HG03565 (cell line): Measurements from ENCODE around the gene DOK4.
"Not testable (repeated sequence)": the region's sequence is repeated elsewhere in the genome, so short reads cannot be mapped to it uniquely, and the experiment has no call there.

Source experiments
- ATAC-seq: cut with Tn5 transposase; IDR thresholded peaks from one replicate; pipeline ENCODE4 v1.9.1; 2021; ENCODE audit warnings: mild to moderate bottlenecking, moderate library complexity; ENCODE audit not compliant: unreplicated experiment

Gene DOK4

DNA sequence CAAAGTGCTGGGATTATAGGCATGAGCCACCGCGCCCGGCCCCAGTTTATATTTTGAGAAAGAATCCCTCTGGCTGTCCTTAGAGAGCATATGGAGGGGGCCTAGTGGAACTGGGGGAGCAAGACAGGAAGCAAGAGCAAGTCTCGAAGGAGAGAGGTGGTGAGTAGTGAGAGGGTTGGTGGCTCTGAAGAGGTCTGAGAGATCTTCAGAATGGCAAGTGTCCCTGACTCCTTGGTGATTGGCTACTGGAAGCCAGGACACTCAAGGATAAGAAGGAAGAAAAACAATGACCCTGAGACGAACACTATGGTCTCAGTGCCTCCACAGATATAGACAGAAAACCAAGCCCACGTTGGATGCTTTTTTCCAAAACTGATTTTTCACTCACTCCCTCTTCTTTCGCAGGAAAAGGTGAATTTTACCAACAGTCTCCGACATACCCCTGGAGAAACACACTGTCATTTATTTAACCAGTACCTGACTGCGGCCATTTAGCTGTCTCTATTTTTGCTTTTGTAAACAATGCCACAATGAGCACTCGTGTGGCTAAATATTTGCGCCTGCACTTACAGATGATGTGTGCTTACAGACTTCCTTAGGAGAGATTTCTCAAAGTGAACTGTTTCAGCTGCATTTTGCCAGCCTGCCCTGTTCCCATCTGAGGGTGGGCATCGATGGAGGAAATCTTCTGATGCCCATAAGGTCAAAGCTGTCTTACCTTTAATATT lies 15.9 kb upstream of the DOK4 start:
- ATAC-seq = no peak

DNA sequence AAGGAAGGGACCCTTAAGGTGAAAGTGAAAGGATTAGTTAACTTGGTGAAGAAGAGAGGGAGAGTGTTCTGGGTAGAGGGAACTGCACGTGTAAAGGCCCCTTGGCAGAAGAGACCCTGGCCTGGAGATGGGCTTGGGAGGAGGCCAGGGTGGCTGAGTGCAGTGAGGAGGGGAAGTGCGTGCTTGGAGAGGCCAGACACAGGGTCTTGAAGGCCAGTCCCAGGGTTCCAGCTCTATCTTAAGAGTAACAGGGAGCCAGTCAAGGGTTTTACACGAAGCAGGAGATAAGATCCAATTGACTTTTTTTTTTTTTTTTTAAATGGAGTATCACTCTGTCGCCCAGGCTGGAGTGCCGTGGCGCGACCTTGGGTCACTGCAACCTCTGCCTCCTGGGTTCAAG lies 15.2 kb upstream of the DOK4 start:
- ATAC-seq = no peak

DNA sequence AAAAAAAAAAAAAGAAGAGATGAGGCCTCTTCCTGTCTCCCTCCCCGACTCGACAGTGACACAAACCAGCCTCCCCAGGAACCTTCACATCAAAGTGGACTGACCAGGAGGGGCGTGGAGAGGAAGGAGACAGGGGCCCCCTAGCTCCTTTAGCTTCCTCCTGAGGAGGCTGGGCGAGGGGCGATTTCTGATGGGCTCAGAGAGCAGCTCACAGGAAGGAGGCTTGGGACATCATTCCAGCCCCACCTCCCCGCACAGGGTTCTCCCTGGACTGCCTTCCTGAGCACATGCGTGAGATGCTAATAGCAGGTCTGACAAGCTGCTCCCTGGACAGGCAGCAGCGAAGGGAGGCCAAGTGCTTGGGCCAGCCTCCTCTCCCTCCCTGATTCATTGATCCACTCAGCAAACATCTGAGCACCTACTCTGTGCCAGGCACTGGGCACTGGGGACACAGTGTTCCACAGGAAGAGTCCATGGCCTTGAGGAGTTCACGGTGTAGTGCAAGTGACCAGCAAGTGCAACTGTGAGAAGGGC lies 14.4 kb upstream of the DOK4 start:
- no peak for ATAC-seq

DNA sequence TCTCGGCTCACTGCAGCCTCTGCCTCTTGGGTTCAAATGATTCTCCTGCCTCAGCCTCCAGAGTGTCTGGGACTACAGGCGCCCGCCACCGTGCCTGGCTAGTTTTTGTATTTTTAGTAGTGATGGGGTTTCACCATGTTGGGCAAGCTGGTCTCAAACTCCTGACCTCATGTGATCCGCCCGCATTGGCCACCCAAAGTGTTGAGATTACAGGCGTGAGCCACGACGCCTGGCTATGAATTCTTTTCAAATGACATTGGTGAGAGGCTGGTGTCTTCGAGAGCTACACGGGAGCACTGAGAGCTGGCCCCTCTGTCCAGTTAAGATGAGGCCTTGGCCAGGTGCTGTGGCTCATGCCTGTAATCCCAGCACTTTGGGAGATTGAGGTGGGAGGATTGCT lies 13.6 kb upstream of the DOK4 start:
- ATAC-seq = not testable (repeated sequence)

DNA sequence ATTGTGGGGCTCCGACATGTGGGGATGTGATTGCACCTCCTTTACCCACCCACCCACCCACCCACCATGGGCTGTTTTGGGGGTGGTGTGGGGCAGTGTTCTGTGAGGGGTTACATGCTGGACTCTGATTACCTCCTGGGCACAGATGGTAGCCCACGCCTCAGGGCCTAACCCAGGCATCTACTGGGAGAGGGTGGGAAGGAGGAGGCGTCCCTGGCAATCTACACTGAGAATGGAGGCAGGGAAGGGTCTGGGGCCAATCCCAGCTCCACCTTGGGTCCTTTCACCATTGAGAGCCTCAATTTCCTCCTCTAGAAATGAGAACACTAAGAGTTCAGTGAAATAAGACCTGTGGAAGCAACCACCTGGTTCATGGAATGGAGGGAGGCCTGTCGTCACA lies 11.7 kb upstream of the DOK4 start:
- ATAC-seq = no peak

DNA sequence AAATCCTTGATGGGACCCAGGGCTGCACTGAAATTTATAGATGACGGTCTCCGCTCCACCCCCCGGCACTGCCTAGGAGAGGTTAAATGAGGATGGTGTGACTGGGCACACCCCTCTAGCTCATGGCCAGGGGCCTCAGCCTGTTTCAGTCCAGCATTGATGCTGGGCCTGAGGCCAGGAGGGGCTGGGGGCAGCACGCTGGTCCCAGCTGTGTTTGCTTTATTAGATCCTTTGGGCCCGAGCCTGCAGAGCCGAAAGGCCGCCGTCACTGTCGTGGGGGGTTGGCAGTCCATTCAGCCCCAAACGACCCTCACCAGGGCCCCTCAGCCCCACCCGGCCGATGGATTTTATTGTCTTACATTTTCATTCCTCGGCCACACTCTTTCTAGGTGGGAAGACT lies 10.8 kb upstream of the DOK4 start:
- ATAC-seq = no peak

DNA sequence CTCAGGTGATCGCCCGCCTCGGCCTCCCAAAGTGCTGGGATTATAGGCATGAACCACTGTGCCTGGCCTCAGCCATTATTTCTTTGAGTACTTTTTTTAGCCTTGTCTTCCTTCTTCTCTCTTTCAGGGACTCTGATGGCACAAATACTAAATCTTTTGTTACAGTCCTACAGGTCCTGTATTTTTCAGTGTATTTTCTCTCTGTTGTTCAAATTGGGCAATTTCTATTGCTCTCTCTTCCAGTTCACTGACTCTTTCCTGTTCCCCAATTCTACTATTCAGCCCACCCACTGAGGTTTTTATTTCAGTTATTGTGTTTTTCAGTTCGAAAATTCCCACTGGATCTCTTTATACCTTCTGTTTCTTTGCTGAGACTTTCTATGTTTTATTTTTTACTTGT lies 7.5 kb upstream of the DOK4 start:
- no peak for ATAC-seq

DNA sequence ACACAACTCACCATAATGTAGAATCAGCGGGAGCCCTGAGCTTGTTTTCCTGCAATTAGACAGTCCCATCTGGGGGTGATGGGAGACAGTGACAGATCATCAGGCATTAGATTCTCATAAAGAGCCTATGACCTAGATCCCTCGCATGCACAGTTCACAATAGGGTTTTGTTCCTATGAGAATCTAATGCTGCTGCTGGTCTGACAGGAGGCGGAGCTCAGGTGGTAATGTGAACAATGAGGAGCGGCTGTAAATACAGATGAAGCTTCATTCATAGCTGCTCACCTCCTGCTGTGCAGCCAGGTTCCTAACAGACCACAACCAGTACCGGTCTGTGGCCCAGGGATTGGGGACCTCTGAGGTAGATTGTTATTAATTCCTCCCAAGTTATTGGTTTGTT lies 2.9 kb upstream of the DOK4 start:
- no peak for ATAC-seq

DNA sequence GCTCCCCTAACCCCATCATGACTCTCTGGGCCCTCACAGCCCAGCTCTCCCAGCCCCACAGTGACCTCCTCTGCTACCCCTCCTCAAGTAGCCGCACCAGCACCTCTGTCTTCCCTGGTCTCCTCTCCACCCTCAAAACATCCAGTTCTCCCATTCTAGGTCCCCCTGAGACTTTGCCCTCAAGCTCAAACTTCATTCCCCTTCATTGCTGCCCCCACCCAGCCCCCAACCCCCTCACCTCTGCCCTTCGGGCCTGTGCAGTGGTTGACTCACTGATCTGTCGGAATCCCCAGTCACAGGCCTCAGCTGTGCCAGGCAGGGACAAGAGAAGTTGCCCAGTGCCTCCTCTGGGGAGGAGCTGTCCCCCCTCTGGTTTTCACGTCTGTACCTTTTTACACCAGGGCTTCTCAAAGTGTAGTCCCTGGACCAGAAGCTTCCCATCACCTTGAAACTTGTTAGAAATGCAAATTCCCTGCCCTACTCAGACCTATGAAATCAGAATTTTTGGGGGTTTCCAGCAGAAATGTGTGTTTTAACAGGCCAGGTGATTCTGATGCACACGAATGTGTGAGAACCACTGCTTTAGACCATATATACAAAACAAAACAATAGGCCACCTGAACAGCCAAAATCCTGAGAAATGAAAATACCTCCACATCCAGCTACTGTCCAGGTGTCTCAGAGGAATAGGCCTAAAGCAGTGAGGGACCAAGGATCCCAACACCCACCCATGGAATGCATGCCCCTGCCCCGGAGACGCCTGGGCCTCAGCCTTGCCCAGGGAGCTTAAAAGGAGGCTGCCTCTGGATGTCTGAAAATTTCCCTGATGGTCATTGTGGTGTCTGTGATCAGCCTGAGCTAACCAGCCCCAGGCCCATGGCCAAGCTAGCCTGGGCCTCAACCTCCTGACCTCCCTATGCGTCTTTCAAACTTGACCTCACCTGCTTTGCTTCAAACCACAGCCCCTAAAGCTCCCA lies 853 bp upstream of the DOK4 start:
- ATAC-seq = no peak

DNA sequence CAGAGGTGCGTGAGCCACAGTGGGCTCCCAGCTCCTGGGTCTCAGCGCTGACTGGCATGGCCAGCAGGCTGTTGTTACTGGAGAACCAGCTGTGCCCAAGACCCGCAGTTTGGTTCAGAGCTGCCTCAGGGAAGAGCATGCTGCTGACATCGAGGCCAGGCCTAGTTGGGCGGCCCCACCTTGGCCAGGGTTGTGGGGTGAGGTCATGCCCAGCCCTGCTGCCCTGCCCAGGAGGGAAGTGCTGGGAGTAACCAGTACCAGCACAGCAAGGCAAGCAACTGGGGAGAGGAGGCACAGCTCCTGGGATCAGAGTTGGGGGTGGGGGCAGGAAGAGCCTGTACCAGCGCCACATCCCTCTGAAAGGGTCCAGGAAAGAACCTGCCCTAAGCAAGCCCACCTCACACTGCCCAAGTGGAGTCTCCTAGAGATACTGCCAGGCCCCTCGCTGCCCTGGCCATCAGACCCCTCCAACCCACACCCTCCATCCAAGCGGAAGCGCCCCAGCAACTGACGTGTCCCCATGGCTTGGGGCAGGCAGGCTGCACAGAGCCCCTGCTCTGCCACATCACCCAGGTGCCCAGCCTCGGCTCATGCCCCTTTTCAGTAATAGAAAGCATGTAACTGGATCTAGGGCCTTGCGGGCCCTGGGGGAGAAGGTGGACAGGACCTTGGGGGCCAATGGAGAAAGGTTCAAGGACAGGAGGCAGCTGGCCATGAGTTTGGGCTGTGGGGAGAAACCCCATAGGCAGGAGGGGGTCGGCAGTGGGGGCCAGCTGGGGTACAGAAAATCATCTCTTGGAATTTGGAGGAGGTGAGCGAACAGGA lies 990 bp downstream of the DOK4 start:
- no peak for ATAC-seq

DNA sequence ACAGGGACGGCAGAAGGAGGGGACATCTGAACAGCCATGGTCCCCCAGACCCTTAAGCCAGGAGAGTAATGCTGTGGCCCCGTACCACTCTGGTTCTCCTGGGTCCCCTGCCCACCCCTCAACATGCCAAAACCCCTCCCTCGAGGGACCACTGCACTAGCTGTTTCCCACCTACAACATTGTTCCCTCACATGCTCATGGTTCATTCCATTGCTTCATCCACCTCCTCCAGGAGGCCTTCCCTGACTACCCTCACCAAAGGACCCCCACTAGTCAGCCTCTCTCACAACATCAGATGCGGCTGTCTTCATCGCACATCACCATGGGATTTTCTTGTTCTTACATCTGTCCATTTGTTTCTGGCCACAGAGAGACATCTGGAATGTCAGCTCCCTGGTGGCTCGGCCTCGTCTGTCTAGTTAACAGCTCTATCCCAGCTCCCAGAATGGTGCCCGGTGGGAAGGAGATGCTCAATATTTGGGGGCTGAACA lies 1.7 kb downstream of the DOK4 start:
- no peak for ATAC-seq

DNA sequence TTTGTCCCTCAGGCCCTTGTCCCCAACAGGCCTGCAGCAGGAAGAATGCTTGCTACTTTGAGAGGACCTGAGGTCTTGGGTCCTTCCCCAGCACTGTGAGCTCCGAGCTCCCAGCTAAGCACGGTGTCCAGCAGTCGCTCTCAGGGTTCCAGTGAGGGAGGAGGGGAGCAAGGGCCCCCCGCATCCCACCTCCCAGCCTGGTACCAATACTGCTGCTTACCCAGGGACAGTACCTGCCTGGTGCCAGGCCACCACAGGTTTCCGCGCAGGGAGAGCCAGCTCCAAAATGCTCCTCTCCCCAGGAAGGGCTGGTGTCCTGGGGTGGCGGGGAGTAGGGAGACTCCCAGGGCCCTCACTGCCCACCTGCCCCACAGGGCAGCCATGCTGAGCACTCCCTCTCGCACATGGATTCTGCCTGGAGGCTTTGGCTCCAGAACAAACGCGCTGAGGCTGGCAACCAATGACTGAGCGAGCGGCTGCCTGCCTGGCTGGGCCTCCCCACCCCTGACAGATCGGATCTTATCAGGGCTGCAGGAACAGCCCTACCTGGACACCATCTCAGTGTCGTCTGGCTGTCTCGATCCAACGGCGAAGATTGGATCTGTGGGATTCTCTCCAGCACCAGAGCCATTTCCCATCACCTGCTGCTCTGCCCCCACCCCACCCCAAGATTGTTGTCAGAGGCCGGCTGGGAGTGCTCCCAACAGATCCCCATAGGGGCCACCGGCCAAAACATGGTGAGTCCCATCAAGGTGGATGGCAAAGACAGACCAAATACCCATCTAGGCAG lies 2.4 kb downstream of the DOK4 start:
- no peak for ATAC-seq

DNA sequence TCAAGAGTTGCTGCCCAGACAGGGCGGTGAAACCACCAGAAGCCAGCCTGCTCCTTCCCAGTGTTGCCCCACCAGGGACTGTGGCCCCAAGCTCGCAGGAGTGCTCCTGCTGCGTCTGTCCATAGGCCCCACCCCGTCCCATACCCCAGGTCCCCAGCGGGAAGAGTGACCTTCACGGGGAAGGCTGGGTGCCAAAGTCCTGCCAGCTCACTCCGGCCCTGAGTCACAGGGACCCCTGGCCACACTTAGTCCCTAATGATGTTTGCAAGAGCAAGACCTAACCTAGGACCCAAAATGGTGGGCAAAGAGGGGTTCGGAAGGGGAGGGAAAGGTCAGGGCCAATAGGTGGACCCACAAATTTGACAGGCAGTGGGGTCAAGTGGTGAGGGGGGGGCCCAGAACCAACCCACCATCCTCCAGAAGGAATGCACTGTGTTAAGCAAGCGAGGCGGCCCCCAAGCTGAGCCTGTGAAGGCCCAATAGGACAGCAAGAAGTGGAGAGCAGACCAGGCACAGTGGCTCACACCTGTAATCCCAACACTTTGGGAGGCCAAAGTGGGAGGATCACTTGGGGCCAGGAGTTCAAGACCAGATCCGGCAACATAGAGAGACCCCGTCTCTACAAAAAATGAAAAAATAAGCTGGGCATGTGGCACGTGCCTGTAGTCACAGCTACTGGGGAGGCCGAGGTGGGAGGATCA lies 3.3 kb downstream of the DOK4 start:
- ATAC-seq = no peak

DNA sequence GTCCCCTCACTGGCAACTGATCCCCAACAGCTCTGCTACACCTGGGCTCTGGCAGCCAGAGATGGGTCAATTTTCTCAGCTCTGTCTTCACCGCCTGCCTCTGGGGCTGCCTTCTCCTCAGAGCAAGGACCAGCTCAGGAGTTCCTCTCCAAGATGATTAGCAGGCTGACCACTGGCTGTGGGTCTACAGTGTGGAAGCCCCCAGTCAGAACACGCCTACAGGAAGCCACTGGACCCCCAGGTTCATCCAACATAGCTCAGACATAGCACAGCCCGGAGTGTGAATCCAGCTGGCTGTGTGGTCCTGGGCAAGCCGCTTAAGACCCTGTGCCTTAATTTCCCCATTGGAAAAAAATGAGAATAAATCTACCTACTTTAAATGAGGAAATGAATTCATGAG lies 4.9 kb downstream of the DOK4 start:
- no peak for ATAC-seq

DNA sequence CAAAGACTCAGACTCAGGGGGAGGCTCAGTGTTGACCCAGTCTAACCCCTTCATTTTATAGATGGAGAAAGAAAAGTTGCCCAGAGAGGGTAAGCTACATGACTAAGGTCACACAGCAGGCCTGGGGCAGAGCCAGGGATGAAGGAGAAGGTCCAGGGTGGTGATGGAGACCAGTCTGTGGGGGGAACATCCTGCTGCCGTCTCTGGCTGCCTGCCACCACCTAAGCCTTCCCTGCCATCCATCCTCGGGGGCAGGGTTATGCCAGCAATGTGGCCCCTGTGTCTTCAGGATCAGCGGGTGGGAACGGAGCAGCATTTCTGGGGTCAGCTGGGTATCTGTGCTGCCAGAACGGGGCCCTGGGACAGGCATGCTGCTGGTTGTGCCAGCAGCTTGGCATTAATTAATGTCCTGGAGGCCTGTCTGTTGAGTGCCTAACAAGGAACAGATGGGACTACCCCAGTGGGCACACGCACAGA lies 5.5 kb downstream of the DOK4 start:
- no peak for ATAC-seq

DNA sequence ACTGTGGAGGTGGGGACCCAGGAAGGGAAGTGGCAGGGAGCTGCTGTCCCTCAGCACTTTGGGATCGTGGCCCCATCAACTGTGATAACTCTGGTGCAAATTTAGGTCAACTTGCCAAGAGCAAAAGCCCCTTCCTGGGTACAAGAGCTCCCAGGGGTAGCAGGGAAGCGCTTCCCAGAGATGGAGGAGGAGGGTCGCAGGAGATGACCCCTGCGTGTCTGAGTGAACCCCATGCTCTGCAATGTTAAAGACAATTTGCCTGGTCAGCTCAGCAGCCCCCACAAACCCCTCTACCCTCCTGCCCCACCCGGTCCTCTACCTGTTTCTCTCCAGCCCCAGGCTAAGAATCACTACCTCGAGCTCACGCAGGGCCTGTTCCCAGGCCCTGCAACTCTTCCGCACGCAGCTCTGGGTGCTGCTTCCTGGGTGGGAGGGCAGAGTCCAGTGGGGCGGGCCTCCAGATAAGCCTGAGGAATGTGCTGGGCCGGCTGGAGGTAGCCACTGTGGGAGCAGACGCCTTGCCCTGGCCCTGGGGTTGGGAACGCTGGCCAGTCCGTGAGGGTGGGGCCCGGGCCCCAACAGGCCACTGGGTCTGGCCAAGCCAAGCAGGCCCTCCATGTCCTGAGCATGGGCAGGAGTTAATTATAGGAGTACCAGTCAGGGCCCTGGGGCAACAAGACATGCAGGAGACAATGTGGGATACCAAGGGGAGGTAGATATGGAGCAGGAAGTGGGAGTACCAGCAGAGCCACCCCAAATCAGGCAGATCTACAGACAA lies 6.1 kb downstream of the DOK4 start:
- no peak for ATAC-seq

DNA sequence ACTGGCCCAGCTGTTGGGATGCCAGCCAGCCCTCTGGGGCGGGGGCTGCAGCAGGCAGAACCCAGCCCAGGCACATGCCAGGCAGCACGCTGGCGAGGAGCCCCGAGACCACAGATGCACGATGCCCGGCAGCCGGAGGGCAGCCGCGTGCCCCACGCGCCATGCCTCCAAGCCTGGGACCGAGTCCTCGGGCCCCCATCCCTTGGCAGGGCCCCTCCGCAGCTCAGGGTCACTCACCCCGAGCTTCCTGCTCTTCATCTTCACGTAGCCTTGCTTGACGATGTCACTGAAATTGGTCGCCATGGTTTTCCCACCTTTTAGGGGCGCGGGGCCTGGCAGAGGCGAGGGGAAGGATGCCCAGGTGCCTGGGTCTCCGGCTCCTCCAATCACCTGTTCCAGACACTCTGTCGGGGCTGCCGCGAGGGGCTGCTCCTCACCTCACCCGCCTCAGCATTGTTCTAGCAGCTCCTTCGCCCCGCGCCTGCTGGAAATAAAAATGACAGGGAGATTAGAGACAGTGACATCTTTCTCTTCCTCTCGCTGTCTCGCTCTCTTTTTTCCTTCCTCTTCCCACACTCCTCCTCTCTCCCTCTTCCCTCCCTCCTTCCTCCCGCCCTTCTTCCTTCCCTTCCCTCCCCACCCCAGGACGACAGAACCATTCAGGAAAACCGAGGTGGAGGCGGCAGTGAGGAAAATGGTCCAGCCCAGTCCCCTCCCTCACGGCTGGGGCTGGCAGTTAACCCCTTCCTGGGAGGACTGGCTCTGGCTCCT lies 6.9 kb downstream of the DOK4 start:
- ATAC-seq = no peak
